Prostate gland (tissue), 2 donors: ENCODE measurements around the gene FBXO5.

Experiments
- CTCF ChIP-seq, 4 experiments: fragments of 200-600 bp in 2 of 4; fragments of 450-650 bp in 2 of 4; sonication (generic) in 2 of 4; IDR thresholded peaks; 1 replicate in 3 of 4; 2 replicates in 1 of 4; pipeline ENCODE4 v1.5.1; 2016 to 2019; ENCODE audit warnings: antibody characterized with exemption in 4 of 4, mild to moderate bottlenecking in 2 of 4, moderate library complexity in 2 of 4
- POLR2AphosphoS5 ChIP-seq: sonication (generic); formaldehyde crosslinking; IDR thresholded peaks from one replicate; pipeline ENCODE4 v1.6.1; 2017; ENCODE audit warnings: antibody characterized with exemption

DNA sequence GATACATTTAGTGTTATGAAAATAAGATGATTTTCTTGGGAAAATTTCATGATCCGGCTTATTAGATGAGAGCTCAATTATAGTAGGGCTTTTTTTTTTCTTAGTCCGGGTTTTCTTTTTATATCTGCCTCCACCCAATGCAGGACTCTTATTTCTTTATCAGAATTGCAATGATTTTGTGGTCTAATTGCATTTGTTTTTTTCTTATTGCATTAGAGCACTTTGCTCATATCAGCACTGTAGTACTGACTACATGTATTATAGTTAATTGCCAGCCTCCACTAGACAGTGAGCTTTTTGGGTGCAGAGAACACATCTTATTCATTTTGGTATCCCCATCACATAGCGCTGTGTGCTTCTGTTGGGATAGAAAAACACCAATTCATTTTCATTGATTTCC lies 50.0 kb downstream of the FBXO5 start:
- no peak for TF ChIP-seq CTCF (IDR thresholded peaks at IDR 0.05)
- TF ChIP-seq POLR2AphosphoS5: no peak
